OCI-LY7 (cell line): ENCODE measurements around the gene TCTN3. TPM values are rescaled to one million over a fixed set of nuclear protein-coding genes. Genes with fewer than 3 reads are reported as not detected.

Source experiments
- BruUV-seq: library from RNA; stranded (reverse); fragments of 400-500 nt; replicated peaks from 2 replicates; lab custom pipeline; 2021; lab: Mats Ljungman, UMichigan
- CTCF ChIA-PET: fragments of 300-600 bp; sonication (Branson Sonifier 250); formaldehyde crosslinking; loops from one replicate; lab custom pipeline; 2022; ENCODE audit warnings: antibody characterized with exemption; ENCODE audit not compliant: unreplicated experiment; lab: Charles Lee
- POLR2A ChIA-PET: fragments of 300-600 bp; sonication (Branson Sonifier 250); formaldehyde crosslinking; loops from one replicate; lab custom pipeline; 2022; ENCODE audit warnings: antibody characterized with exemption; lab: Charles Lee
- DNase-seq: peaks from one replicate; pipeline ENCODE4 v3.0.0-alpha.2; 2015; ENCODE audit warnings: low spot score
- H2AFZ ChIP-seq: fragments of 200-600 bp; sonication (generic), shearing (Covaris generic); 2 replicates; pipeline ENCODE4 v1.6.1; 2014; ENCODE audit warnings: mild to moderate bottlenecking, antibody characterized with exemption, low read length, moderate library complexity
- H3K27ac ChIP-seq: fragments of 200-600 bp; sonication (generic); 2 replicates; pipeline ENCODE4 v1.5.1; 2014; ENCODE audit warnings: mixed run types, low read depth, mild to moderate bottlenecking, moderate library complexity, low read length, inconsistent platforms; ENCODE audit not compliant: poor library complexity, severe bottlenecking
- H3K36me3 ChIP-seq: fragments of 200-600 bp; sonication (generic); 2 replicates; pipeline ENCODE4 v1.6.1; 2014; ENCODE audit warnings: mild to moderate bottlenecking, antibody characterized with exemption, low read length, moderate library complexity, mixed read lengths; ENCODE audit not compliant: insufficient read depth
- H3K4me1 ChIP-seq: fragments of 200-600 bp; sonication (generic); 2 replicates; pipeline ENCODE4 v1.5.1; 2014; ENCODE audit warnings: mild to moderate bottlenecking, low read length; ENCODE audit not compliant: insufficient read depth, poor library complexity, severe bottlenecking
- H3K4me2 ChIP-seq: fragments of 200-600 bp; sonication (generic); 2 replicates; pipeline ENCODE4 v1.6.1; 2014; ENCODE audit warnings: mild to moderate bottlenecking, low read length
- H3K4me3 ChIP-seq: fragments of 200-600 bp; sonication (generic); 2 replicates; pipeline ENCODE4 v1.5.1; 2014; ENCODE audit warnings: mild to moderate bottlenecking, low read depth, low read length; ENCODE audit not compliant: poor library complexity, severe bottlenecking
- H3K79me2 ChIP-seq: fragments of 200-600 bp; sonication (generic); 2 replicates; pipeline ENCODE4 v1.6.1; 2016; ENCODE audit warnings: low read depth, mild to moderate bottlenecking, low read length, moderate library complexity, mixed read lengths; ENCODE audit not compliant: insufficient read depth
- H3K9me2 ChIP-seq: fragments of 200-600 bp; sonication (generic); 2 replicates; pipeline ENCODE4 v1.6.1; 2016; ENCODE audit warnings: mild to moderate bottlenecking, low read length, mixed read lengths; ENCODE audit not compliant: insufficient read depth
- H3K9me3 ChIP-seq: fragments of 200-600 bp; sonication (generic); 2 replicates; pipeline ENCODE4 v1.6.1; 2014; ENCODE audit warnings: mild to moderate bottlenecking, mixed run types, low read length, mixed read lengths
- H4K20me1 ChIP-seq: fragments of 200-600 bp; sonication (generic); 2 replicates; pipeline ENCODE4 v1.6.1; 2014; ENCODE audit warnings: mild to moderate bottlenecking, antibody characterized with exemption, low read length, moderate library complexity, mixed read lengths; ENCODE audit not compliant: insufficient read depth
- CTCF ChIP-seq: fragments of 200-600 bp; sonication (generic); conservative IDR thresholded peaks from 2 replicates; pipeline ENCODE4 v1.5.1; 2014; ENCODE audit warnings: mild to moderate bottlenecking, antibody characterized with exemption, low read length, moderate library complexity, mixed read lengths
- EZH2phosphoT487 ChIP-seq: fragments of 200-600 bp; sonication (generic); IDR thresholded peaks from 2 replicates; pipeline ENCODE4 v1.6.1; 2018; ENCODE audit warnings: low read depth, borderline replicate concordance, mild to moderate bottlenecking, mixed run types, antibody characterized with exemption, low read length, moderate library complexity, mixed read lengths
- intact Hi-C: fragments of 100-400 bp; cut with micrococcal nuclease; formaldehyde crosslinking; loops from one replicate; pipeline ENCODE4 v1.10.0; 2022; ENCODE audit not compliant: unreplicated experiment
- total RNA-seq, 2 experiments: library from RNA; depleted of rRNA in 1 of 2; stranded (reverse); fragments of >200 nt in 1 of 2; shearing (Covaris generic) in 1 of 2; gene quantifications; 2 replicates each; pipeline ENCODE4 v1.2.3, GENCODE V29; 2014 to 2022

Gene TCTN3
- total RNA-seq, 2 experiments from 2014 or later: 10.4 to 14.4 TPM

DNA sequence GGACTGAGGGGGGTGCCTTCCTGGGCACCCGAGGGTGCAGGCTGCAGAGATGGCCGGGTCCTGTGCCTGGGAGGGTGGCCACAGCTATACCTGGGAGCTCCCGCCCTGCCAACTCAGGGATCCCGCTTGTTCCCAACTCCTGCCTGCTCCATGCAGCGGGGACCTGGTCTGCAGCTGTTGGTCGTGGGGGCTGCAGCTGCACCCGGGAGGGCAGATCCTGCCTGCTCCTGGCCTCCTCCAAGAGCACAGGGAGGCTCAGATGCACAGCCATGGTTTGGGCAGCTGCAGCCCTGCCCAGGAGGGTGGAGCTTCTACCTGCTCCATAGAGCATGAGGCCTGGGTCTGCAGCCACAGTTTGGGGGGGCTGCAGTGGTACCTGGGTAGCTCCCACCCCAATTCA lies 13.3 kb upstream of the TCTN3 start:
- CTCF ChIA-PET: interaction anchor here (1.2 kb wide), 1 partner anchor 13 kb away, joined by 3 read pairs; the partner anchor contains the start of gene TCTN3
- no peak for TF ChIP-seq EZH2phosphoT487
- no peak for TF ChIP-seq CTCF

DNA sequence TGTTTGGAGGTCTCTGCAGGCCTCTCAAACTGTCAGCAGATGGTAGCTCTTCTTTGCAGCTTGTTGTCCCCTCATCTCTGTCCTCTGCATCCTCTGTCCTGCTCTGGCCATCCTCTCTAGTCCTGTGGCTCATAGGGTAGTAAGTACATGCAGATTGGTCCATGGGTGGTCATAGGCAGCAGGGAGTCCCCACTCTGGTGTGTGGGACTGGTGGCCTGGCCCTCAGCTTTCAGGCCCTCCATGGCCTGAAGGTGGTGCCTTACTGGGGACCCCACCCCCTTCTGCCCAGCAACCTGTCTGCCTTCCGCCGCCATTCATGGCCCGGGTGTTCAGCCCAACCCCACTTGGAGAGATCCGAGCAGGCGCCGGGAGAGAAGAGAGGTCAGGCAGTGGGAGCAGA lies 12.8 kb upstream of the TCTN3 start:
- TF ChIP-seq EZH2phosphoT487 (no peak), CTCF (no peak)
- DNase-seq: no peak
- no peaks in the 10 kb centered on the region for H3K79me2 ChIP-seq
- no peaks in the 10 kb centered on the region for H3K4me1 ChIP-seq
- H4K20me1 ChIP-seq: no peaks in the 10 kb centered on the region
- ChIA-PET POLR2A (interaction anchor here (1.1 kb wide), 1 partner anchor 131 kb away, joined by 3 read pairs; no protein-coding TSS in a partner anchor), CTCF (no interaction called here)
- H3K36me3 ChIP-seq: no peaks in the 10 kb centered on the region
- no peak overlapping the region for H3K27ac ChIP-seq
- no peak overlapping the region for H2AFZ ChIP-seq
- no peak overlapping the region for H3K4me3 ChIP-seq
- H3K4me2 ChIP-seq: no peak overlapping the region
- no peaks in the 10 kb centered on the region for H3K9me2 ChIP-seq
- intact Hi-C loops: no loop called here
- no peaks in the 10 kb centered on the region for H3K9me3 ChIP-seq
- no TSS peak for BruUV-seq

More for the DNA sequence above, 13.3 kb upstream of the TCTN3 start:
- H2AFZ ChIP-seq: no peak overlapping the region
- no peaks in the 10 kb centered on the region for H3K9me2 ChIP-seq
- no peak for DNase-seq
- intact Hi-C loops: no loop called here
- H3K4me1 ChIP-seq: no peaks in the 10 kb centered on the region
- no peaks in the 10 kb centered on the region for H4K20me1 ChIP-seq
- POLR2A ChIA-PET: interaction anchor here (1.1 kb wide), 2 partner anchors 10 to 131 kb away, joined by 3 to 4 read pairs; no protein-coding TSS in a partner anchor
- BruUV-seq: no TSS peak
- H3K36me3 ChIP-seq: no peaks in the 10 kb centered on the region
- no peak overlapping the region for H3K4me2 ChIP-seq
- H3K79me2 ChIP-seq: no peaks in the 10 kb centered on the region
- H3K4me3 ChIP-seq: no peak overlapping the region
- H3K9me3 ChIP-seq: no peaks in the 10 kb centered on the region
- H3K27ac ChIP-seq: no peak overlapping the region

DNA sequence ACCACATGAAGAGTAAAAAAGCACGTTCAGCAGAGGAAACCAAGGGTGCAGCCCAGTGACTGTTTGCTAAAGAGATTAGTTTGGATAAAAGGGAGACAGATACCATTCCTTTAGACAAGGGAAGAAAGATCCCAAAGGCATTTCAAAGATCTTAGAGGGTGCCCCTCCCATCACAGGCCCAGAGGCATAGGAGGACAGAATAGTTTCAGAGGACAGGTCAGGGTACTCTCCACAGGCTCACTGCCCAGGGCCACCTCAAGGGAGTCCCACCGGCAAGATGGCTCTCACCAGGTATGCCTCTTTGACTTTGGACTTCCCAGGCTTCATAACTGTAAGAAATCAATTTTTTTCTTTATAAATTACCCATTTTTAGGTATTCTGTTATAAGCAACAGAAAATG lies 4.7 kb upstream of the TCTN3 start:
- H3K36me3 ChIP-seq: no peaks in the 10 kb centered on the region
- H3K9me2 ChIP-seq: no peaks in the 10 kb centered on the region
- CTCF ChIA-PET: no interaction called here
- no peak overlapping the region for H3K4me2 ChIP-seq
- peaks cover 5% of the 10 kb centered on the region for H3K4me1 ChIP-seq
- no peak for DNase-seq
- H2AFZ ChIP-seq: no peak overlapping the region
- 0 out of 2 replicates have a peak, but pooled peaks cover 15% of the 10 kb centered on the region for H3K9me3 ChIP-seq
- no peak overlapping the region for H3K4me3 ChIP-seq
- no peaks in the 10 kb centered on the region for H4K20me1 ChIP-seq
- no peak for TF ChIP-seq EZH2phosphoT487
- no peak for TF ChIP-seq CTCF
- BruUV-seq: no TSS peak
- intact Hi-C loops: no loop called here
- H3K27ac ChIP-seq: no peak overlapping the region
- POLR2A ChIA-PET: no interaction called here
- peaks cover under 1% of the 10 kb centered on the region; the same call in 1 of the 2 replicates for H3K79me2 ChIP-seq
